MG63 (cell line): ENCODE measurements around the gene KCNK13. TPM values are rescaled to one million over a fixed set of nuclear protein-coding genes. Genes with fewer than 3 reads are reported as not detected.

Experiments used
- DNase-seq: peaks from one replicate; pipeline ENCODE4 v3.0.0-alpha.2; 2020
- H3K27me3 ChIP-seq: fragments of 250-450 bp; sonication (Bioruptor Pico); 2 replicates; pipeline ENCODE4 v1.5.1; 2020; ENCODE audit warnings: mild to moderate bottlenecking, moderate library complexity
- H3K36me3 ChIP-seq: fragments of 250-450 bp; sonication (Bioruptor Pico); 2 replicates; pipeline ENCODE4 v1.5.1; 2020; ENCODE audit warnings: mild to moderate bottlenecking, moderate library complexity
- H3K4me3 ChIP-seq: fragments of 250-450 bp; sonication (Bioruptor Pico); 2 replicates; pipeline ENCODE4 v1.5.1; 2020; ENCODE audit warnings: mild to moderate bottlenecking, moderate library complexity
- H3K9me3 ChIP-seq: fragments of 250-450 bp; sonication (Bioruptor Pico); 2 replicates; pipeline ENCODE4 v1.5.1; 2020; ENCODE audit warnings: mild to moderate bottlenecking, moderate library complexity
- total RNA-seq: library from RNA; depleted of rRNA; stranded (reverse); fragments of >200 nt; shearing (Covaris generic); gene quantifications from 2 replicates; pipeline ENCODE4 v1.2.3, GENCODE V29; 2014; ENCODE audit warnings: low replicate concordance

Gene KCNK13
- total RNA-seq, 1 experiment from 2014 or later: not detected

- Histone ChIP-seq H3K27me3 (no peaks in the 10 kb centered on the region), H3K36me3 (no peaks in the 10 kb centered on the region), H3K4me3 (no peak overlapping the region), H3K9me3 (no peaks in the 10 kb centered on the region)
- DNase-seq: no peak
Measured at GRCh38 chr14:90103808-90104207, 42.0 kb downstream of the KCNK13 start.

GRCh38 chr14:90105756-90106155 is 44.0 kb downstream of the KCNK13 start:
- H3K4me3 ChIP-seq: no peak overlapping the region
- H3K36me3 ChIP-seq: no peaks in the 10 kb centered on the region
- DNase-seq: no peak
- no peaks in the 10 kb centered on the region for H3K9me3 ChIP-seq
- H3K27me3 ChIP-seq: no peaks in the 10 kb centered on the region

- no peaks in the 10 kb centered on the region for H3K36me3 ChIP-seq
- no peak for DNase-seq
- no peak overlapping the region for H3K4me3 ChIP-seq
- no peaks in the 10 kb centered on the region for H3K9me3 ChIP-seq
- H3K27me3 ChIP-seq: no peaks in the 10 kb centered on the region
Measured at GRCh38 chr14:90107789-90108188, 46.0 kb downstream of the KCNK13 start.

- no peaks in the 10 kb centered on the region for H3K36me3 ChIP-seq
- DNase-seq: no peak
- H3K9me3 ChIP-seq: no peaks in the 10 kb centered on the region
- H3K4me3 ChIP-seq: no peak overlapping the region
- H3K27me3 ChIP-seq: no peaks in the 10 kb centered on the region
Measured at GRCh38 chr14:90109858-90110257, 48.1 kb downstream of the KCNK13 start.

- peak; percentile 29 for DNase-seq
- Histone ChIP-seq H3K4me3 (no peak overlapping the region), H3K36me3 (no peaks in the 10 kb centered on the region), H3K27me3 (no peaks in the 10 kb centered on the region), H3K9me3 (no peaks in the 10 kb centered on the region)
Measured at GRCh38 chr14:90111895-90112534, 50.2 kb downstream of the KCNK13 start.

- Histone ChIP-seq H3K27me3 (no peaks in the 10 kb centered on the region), H3K9me3 (no peaks in the 10 kb centered on the region), H3K4me3 (no peak overlapping the region), H3K36me3 (no peaks in the 10 kb centered on the region)
- DNase-seq: no peak
Measured at GRCh38 chr14:90114554-90114953, 52.8 kb downstream of the KCNK13 start.

- Histone ChIP-seq H3K9me3 (no peaks in the 10 kb centered on the region), H3K27me3 (no peaks in the 10 kb centered on the region), H3K4me3 (no peak overlapping the region), H3K36me3 (no peaks in the 10 kb centered on the region)
- DNase-seq: no peak
Measured at GRCh38 chr14:90115780-90116179, 54.0 kb downstream of the KCNK13 start.

GRCh38 chr14:90116444-90116843 is 54.6 kb downstream of the KCNK13 start:
- H3K4me3 ChIP-seq: no peak overlapping the region
- H3K27me3 ChIP-seq: no peaks in the 10 kb centered on the region
- DNase-seq: no peak
- H3K36me3 ChIP-seq: no peaks in the 10 kb centered on the region
- H3K9me3 ChIP-seq: no peaks in the 10 kb centered on the region

- H3K27me3 ChIP-seq: no peaks in the 10 kb centered on the region
- H3K36me3 ChIP-seq: no peaks in the 10 kb centered on the region
- H3K9me3 ChIP-seq: no peaks in the 10 kb centered on the region
- no peak overlapping the region for H3K4me3 ChIP-seq
- DNase-seq: no peak
Measured at GRCh38 chr14:90118027-90118426, 56.2 kb downstream of the KCNK13 start.

- Histone ChIP-seq H3K27me3 (no peaks in the 10 kb centered on the region), H3K36me3 (no peaks in the 10 kb centered on the region)
Measured at GRCh38 chr14:90126260-90126659, 64.5 kb downstream of the KCNK13 start.

GRCh38 chr14:90132821-90133570 is 71.2 kb downstream of the KCNK13 start:
- H3K4me3 ChIP-seq: no peak overlapping the region
- H3K36me3 ChIP-seq: no peaks in the 10 kb centered on the region
- no peaks in the 10 kb centered on the region for H3K27me3 ChIP-seq
- H3K9me3 ChIP-seq: no peaks in the 10 kb centered on the region
- no peak for DNase-seq

More at GRCh38 chr14:90126260-90126659, 64.5 kb downstream of the KCNK13 start:
- no peaks in the 10 kb centered on the region for H3K9me3 ChIP-seq
- H3K4me3 ChIP-seq: no peak overlapping the region
- DNase-seq: no peak

GRCh38 chr14:90136904-90137303 is 75.1 kb downstream of the KCNK13 start:
- no peaks in the 10 kb centered on the region for H3K27me3 ChIP-seq
- no peak for DNase-seq
- H3K4me3 ChIP-seq: no peak overlapping the region
- H3K36me3 ChIP-seq: no peaks in the 10 kb centered on the region
- no peaks in the 10 kb centered on the region for H3K9me3 ChIP-seq

GRCh38 chr14:90137807-90138206 is 76.0 kb downstream of the KCNK13 start:
- Histone ChIP-seq H3K36me3 (no peaks in the 10 kb centered on the region), H3K4me3 (no peak overlapping the region), H3K9me3 (no peaks in the 10 kb centered on the region), H3K27me3 (no peaks in the 10 kb centered on the region)
- no peak for DNase-seq

GRCh38 chr14:90139199-90139598 is 77.4 kb downstream of the KCNK13 start:
- Histone ChIP-seq H3K36me3 (no peaks in the 10 kb centered on the region), H3K9me3 (no peaks in the 10 kb centered on the region), H3K27me3 (no peaks in the 10 kb centered on the region), H3K4me3 (no peak overlapping the region)
- no peak for DNase-seq

GRCh38 chr14:90140298-90140955 is 78.6 kb downstream of the KCNK13 start:
- Histone ChIP-seq H3K36me3 (no peaks in the 10 kb centered on the region), H3K27me3 (no peaks in the 10 kb centered on the region), H3K9me3 (no peaks in the 10 kb centered on the region), H3K4me3 (peak overlapping the region; percentile 7; the same call in 1 of the 2 replicates)
- DNase-seq: peak; percentile 13

- no peak overlapping the region for H3K4me3 ChIP-seq
- peak; percentile 52 for DNase-seq
Measured at GRCh38 chr14:90140956-90141316, 79.1 kb downstream of the KCNK13 start.

GRCh38 chr14:90153429-90153828 is 91.6 kb downstream of the KCNK13 start:
- Histone ChIP-seq H3K4me3 (no peak overlapping the region), H3K9me3 (no peaks in the 10 kb centered on the region), H3K27me3 (no peaks in the 10 kb centered on the region), H3K36me3 (no peaks in the 10 kb centered on the region)
- no peak for DNase-seq

More at GRCh38 chr14:90140956-90141316, 79.1 kb downstream of the KCNK13 start:
- H3K27me3 ChIP-seq: no peaks in the 10 kb centered on the region
- no peaks in the 10 kb centered on the region for H3K36me3 ChIP-seq
- no peaks in the 10 kb centered on the region for H3K9me3 ChIP-seq
